HAP-1 (cell line): ENCODE measurements around the gene ADA.

Experiments used
- DNase-seq, 2 experiments: peaks; one replicate each; pipeline ENCODE4 v3.0.0-alpha.2; 2016 to 2020; ENCODE audit warnings: low spot score in 2 of 2
- H3K27me3 ChIP-seq: fragments of 250-450 bp; sonication (Bioruptor Pico); 2 replicates; pipeline ENCODE4 v1.5.1; 2020; ENCODE audit warnings: low read depth, mild to moderate bottlenecking, moderate library complexity
- H3K36me3 ChIP-seq: fragments of 250-450 bp; sonication (Bioruptor Pico); replicated peaks from 2 replicates; pipeline ENCODE4 v1.5.1; 2020; ENCODE audit warnings: mild to moderate bottlenecking
- H3K4me1 ChIP-seq: fragments of 250-450 bp; sonication (Bioruptor Pico); 2 replicates; pipeline ENCODE4 v1.5.1; 2020; ENCODE audit warnings: mild to moderate bottlenecking
- H3K4me3 ChIP-seq: fragments of 250-450 bp; sonication (Bioruptor Pico); 2 replicates; pipeline ENCODE4 v1.5.1; 2020; ENCODE audit warnings: mild to moderate bottlenecking, moderate library complexity
- H3K9me3 ChIP-seq: fragments of 250-450 bp; sonication (Bioruptor Pico); 2 replicates; pipeline ENCODE4 v1.5.1; 2020; ENCODE audit warnings: mild to moderate bottlenecking, moderate library complexity
- in situ Hi-C: fragments of 300-500 bp; cut with MboI; formaldehyde crosslinking; loops from 3 replicates; pipeline ENCODE4 v1.14.3; 2020; ENCODE audit warnings: low sequenced_read_pairs, inconsistent platforms, mixed read lengths

ADA gene

DNA sequence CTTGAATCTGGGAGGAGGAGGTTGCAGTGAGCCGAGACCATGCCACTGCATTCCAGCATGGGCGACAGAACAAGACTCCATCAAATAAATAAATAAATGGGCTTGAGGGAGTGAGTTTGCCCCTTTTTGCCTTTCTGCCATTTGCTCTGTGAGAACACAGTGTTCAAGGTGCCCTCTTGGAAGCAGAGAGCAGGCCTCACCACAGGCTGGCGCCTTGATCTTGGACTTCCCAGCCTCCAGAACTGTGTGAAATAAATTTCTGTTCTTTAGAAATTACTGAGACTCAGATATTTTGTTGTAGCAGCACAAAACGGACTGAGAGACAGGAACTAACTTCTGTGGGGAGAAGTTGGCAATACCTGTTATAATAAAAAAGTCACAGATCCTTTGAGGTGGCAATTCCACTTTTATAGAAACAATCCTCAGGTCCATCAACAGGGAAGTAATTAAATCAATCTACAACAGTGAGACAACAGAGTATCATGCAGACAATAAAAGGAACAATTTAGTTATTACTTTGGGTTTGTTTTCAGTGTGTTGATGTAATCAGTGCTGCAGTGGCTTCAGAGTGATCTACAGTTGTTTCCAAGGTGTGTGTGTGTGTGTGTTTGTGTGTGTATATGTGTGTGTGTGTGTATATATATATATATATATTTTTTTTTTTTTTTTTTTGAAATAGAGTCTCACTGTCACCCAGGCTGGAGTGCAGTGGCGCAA lies 44.6 kb downstream of the ADA start:
- Histone ChIP-seq H3K36me3 (no peaks in the 10 kb centered on the region), H3K27me3 (no peaks in the 10 kb centered on the region), H3K9me3 (no peaks in the 10 kb centered on the region), H3K4me1 (peaks cover 3% of the 10 kb centered on the region), H3K4me3 (no peak overlapping the region)
- DNase-seq: no peak
- in situ Hi-C loops: loop anchor here (5.0 to 25.0 kb wide), 2 partner anchors 220 to 495 kb away; no protein-coding TSS in a partner anchor

DNA sequence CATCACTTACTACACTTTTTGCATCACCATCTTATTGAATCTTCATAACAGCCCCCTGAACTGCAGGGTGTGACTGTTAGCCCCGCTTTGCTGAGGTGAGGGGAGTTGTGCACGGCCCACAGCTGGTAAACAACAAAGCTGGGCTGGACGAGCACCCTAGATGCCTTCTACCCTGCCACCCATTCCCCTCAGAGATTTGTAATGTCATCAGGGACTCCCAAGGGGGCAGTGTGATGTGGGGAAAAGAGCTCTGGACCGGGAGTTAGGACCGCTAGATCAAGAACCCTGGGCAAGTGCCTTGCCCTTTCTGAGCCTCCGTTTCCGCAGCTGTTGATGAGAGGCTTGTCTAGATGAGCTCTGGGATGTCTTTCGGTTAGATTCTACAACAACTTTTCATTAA lies 48.2 kb downstream of the ADA start:
- in situ Hi-C loops: loop anchor here (25.0 kb wide), 1 partner anchor 491 kb away; no protein-coding TSS in a partner anchor
- H3K4me1 ChIP-seq: no peaks in the 10 kb centered on the region
- H3K4me3 ChIP-seq: no peak overlapping the region
- DNase-seq: no peak
- H3K36me3 ChIP-seq: no peaks in the 10 kb centered on the region
- no peaks in the 10 kb centered on the region for H3K9me3 ChIP-seq
- no peaks in the 10 kb centered on the region for H3K27me3 ChIP-seq

DNA sequence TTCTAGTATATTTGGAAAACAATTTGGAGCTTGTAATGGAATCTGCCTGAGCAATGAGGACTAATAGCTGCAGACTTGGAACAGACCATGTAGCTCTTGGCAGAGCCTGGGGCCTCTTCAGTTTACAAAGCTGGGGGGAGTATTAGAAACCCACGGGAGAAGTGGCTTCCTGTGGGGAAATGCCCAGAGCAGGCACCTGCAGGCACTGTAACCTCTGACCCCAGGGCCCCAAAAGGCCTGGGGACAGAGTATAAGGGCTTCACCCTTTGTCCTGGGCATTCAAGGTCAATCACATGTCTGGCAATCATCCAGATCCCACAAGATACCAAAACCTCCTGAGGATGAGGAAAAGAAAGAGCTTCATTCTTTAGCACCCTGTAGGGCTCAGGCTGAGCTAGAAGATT lies 49.7 kb downstream of the ADA start:
- Histone ChIP-seq H3K9me3 (no peaks in the 10 kb centered on the region), H3K4me1 (no peaks in the 10 kb centered on the region), H3K36me3 (no peaks in the 10 kb centered on the region), H3K4me3 (no peak overlapping the region), H3K27me3 (no peaks in the 10 kb centered on the region)
- DNase-seq: no peak
- in situ Hi-C loops: loop anchor here (25.0 kb wide), 1 partner anchor 490 kb away; no protein-coding TSS in a partner anchor

DNA sequence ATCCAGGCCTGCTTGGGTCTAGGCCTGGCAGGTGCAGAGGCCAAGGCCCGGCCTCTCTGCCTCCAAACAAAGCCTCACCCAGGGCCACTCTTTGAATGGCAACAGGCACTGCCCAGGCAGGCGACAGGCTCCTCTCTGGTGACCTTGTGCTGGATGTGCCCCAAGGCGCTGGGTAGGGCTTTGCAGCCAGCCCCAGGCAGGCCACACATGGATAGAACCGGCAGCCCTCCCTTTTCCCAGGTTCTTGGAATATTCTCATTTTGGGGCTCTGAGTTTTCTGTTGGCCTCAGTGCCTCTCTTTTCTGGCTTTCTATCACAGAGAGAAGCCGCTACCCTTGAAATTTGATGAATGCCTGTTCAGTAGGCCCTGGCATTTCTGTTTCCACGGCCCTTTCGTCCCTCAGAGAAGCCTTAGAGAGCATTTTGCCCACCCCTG lies 50.2 kb downstream of the ADA start:
- in situ Hi-C loops: loop anchor here (25.0 kb wide), 1 partner anchor 489 kb away; no protein-coding TSS in a partner anchor
- H3K36me3 ChIP-seq: no peaks in the 10 kb centered on the region
- no peaks in the 10 kb centered on the region for H3K9me3 ChIP-seq
- no peaks in the 10 kb centered on the region for H3K27me3 ChIP-seq
- no peak for DNase-seq
- H3K4me1 ChIP-seq: no peaks in the 10 kb centered on the region
- no peak overlapping the region for H3K4me3 ChIP-seq

DNA sequence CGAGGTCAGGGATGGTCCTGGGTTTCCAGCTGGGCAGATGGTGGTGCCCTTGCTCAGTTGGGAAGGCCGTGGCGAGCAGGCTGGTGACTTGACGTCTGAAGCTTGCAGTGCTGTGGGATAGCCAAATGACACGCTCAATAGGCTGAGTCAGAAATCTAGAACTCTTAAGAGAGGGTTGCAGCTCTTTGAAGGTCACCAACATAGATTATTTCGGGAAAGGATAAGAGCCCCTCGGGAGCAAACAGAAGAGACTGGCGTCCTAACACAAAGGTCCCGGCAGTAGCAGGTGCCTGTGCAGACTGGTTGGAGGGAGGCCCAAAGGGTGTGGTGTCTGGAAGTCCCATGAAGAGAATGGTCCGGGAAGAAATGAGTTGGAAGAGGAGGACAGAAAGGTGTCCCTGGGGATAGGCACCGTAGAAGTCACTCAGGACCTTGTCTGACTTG lies 50.7 kb downstream of the ADA start:
- Histone ChIP-seq H3K4me1 (no peaks in the 10 kb centered on the region), H3K36me3 (no peaks in the 10 kb centered on the region), H3K9me3 (no peaks in the 10 kb centered on the region), H3K27me3 (no peaks in the 10 kb centered on the region), H3K4me3 (no peak overlapping the region)
- no peak for DNase-seq
- in situ Hi-C loops: loop anchor here (25.0 kb wide), 1 partner anchor 488 kb away; no protein-coding TSS in a partner anchor

DNA sequence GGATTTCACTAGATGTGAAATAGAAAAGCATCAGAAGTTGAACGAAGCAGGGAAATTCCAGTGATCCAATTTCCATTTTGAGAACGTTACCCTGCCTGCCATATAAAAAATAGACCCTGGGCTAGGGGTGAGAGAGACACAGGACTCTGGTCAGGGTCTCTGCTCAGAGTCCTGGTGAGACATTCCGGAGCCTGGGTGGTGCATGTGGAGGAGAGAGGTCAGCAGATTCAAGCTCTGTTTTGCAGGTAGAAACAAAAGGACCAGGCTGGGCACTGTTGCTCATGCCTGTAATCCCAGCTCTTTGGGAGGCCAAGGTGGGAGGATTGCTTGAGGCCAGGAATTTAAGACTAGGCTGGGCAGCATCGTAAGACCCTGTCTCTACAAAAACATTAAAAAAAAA lies 51.2 kb downstream of the ADA start:
- no peaks in the 10 kb centered on the region for H3K4me1 ChIP-seq
- H3K4me3 ChIP-seq: no peak overlapping the region
- no peaks in the 10 kb centered on the region for H3K9me3 ChIP-seq
- in situ Hi-C loops: loop anchor here (25.0 kb wide), 1 partner anchor 488 kb away; no protein-coding TSS in a partner anchor
- no peaks in the 10 kb centered on the region for H3K36me3 ChIP-seq
- DNase-seq: no peak
- H3K27me3 ChIP-seq: no peaks in the 10 kb centered on the region

DNA sequence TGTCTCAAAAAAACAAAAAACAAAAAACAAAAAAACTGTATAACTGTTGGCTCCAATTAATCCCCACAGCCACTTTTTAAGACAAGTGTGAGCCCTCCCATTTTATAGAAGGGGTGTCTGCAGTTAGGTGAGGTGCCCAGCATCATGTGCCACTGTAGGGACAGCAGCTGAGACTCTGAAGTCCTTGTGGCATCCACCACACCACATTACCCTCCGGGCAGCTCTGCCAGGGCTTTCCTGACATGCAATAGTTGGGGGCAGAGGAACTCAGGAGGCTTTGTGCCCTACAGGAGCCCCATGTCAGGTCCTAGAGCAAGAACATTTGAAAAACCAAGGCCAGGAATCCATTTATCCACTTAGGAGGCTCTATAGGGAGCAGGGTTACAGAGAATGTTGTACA lies 51.8 kb downstream of the ADA start:
- no peaks in the 10 kb centered on the region for H3K9me3 ChIP-seq
- H3K4me3 ChIP-seq: no peak overlapping the region
- DNase-seq: no peak
- H3K36me3 ChIP-seq: no peaks in the 10 kb centered on the region
- in situ Hi-C loops: loop anchor here (25.0 kb wide), 1 partner anchor 487 kb away; no protein-coding TSS in a partner anchor
- no peaks in the 10 kb centered on the region for H3K27me3 ChIP-seq
- no peaks in the 10 kb centered on the region for H3K4me1 ChIP-seq

DNA sequence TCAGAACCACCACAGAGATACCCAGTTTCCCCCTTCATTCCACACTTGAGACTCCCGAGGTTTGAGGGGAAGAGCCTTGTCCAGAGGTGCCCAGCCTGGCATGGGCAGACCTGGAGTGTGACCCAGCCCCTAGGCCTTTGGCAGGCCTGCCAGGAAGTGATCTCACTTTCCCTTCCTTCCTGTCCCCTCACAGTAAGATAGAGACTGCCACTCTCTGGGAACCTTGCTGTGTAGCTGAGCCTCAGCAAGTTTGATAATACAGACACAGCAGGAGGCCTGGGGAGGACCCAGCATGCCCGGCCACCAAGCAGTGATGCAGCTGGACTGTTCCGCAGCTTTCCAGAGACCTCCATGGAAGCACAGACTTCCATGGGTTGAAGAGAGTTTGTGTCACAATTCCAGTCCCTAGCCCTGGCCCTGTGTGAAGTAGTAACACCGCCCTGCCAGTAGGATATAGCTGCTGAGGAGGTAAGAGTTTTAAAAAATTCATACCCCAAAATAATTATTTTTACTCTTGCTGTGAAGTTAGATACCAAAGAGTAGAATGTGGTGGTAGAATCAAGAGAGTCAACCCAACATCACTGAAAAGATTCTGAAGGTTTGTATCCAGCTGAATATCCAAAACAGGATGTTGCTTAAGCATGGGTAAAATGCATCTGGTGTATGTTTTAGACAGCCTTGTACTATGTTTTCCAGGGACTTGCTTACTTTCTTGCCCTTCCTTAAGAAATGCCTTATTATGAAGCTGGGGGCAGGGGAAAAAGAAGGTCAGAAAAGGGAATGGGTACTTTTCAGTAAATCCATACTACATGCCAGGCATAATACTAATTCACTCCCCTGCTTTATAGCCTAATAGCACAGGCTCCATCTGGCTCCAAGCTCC lies 52.8 kb downstream of the ADA start:
- in situ Hi-C loops: no loop called here
- no peaks in the 10 kb centered on the region for H3K27me3 ChIP-seq
- H3K36me3 ChIP-seq: no peaks in the 10 kb centered on the region
- H3K4me3 ChIP-seq: no peak overlapping the region
- H3K9me3 ChIP-seq: no peaks in the 10 kb centered on the region
- no peaks in the 10 kb centered on the region for H3K4me1 ChIP-seq
- no peak for DNase-seq

DNA sequence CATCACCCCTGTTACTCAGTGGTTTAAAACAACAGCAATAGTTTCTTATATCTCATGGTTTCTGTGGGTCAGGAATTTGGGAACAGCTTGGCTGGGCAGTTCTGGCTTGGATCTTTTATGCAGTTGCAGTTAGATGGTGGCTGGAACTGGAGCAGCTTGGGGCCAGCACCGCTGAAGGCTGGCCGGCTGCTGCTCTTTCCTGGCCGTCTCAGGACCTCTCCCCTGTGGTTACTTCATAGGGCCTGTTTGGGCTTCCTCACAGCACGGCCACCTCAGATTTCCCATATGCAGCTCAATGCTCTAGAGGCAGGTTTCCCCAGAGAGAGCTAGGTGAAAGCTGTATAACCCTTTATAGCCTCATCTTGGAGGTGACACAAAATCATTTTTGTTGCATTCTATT lies 53.6 kb downstream of the ADA start:
- DNase-seq: no peak
- Histone ChIP-seq H3K9me3 (no peaks in the 10 kb centered on the region), H3K4me3 (no peak overlapping the region), H3K36me3 (no peaks in the 10 kb centered on the region), H3K4me1 (no peaks in the 10 kb centered on the region), H3K27me3 (no peaks in the 10 kb centered on the region)
- in situ Hi-C loops: no loop called here

DNA sequence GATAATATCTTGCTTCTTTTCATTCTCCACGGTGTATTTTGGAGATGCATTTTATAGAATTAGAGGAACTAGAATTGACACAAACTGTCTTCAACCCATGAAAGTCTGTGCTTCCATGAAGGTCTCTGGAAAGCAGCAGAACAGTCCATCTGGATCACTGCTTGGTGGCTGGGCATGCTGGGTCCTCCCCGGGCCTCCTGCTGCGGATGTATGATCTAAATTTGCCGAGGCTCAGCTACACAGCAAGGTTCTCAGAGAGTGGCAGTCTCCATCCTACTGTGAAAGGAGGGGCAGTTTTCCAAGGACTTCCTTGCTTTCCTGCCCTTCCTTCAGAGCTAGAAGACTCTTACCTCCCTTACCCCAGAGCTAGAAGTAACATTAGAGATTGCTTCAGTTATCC lies 54.0 kb downstream of the ADA start:
- H3K4me1 ChIP-seq: no peaks in the 10 kb centered on the region
- no peaks in the 10 kb centered on the region for H3K27me3 ChIP-seq
- no peaks in the 10 kb centered on the region for H3K9me3 ChIP-seq
- DNase-seq: no peak
- in situ Hi-C loops: no loop called here
- no peaks in the 10 kb centered on the region for H3K36me3 ChIP-seq
- no peak overlapping the region for H3K4me3 ChIP-seq

DNA sequence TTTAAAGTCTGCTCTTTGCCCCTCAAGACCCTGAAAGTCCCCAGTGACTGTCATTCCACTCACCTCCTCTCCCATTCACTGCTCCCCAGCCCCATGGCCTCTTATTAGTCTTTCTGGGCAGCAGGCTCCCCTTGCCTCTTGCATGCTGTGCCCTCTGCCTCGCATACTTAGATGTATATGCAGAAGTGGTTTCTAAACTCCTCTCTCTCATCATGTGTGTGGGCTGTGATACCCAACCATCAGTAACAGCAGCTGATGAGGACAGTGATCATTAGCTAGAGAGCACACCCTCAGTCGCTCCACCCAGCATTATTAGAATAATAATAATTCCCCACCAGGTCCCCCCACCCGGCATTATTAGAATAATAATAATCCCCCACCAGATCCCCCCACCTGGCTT lies 54.6 kb downstream of the ADA start:
- no peak overlapping the region for H3K4me3 ChIP-seq
- H3K4me1 ChIP-seq: no peaks in the 10 kb centered on the region
- DNase-seq: no peak
- in situ Hi-C loops: no loop called here
- no peaks in the 10 kb centered on the region for H3K27me3 ChIP-seq
- H3K36me3 ChIP-seq: no peaks in the 10 kb centered on the region
- no peaks in the 10 kb centered on the region for H3K9me3 ChIP-seq

DNA sequence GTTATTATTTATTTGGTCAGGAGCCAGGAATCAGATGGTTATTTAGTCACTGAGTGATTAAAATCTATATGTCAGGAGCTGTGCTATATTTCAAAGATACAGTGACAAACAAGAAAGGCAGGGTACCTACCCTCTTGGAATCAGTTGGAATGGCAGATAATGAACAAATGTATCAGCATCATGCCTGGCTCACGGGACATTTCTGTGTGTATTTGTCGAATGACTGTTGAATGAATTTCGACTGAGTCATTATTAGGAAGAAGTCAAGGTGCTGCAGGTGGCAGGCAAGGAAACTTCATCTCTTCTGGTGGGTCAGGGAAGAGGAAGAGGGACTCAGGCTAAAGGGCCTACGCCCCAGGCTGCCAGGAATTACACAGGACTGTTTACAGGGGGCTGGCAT lies 55.5 kb downstream of the ADA start:
- in situ Hi-C loops: no loop called here
- Histone ChIP-seq H3K4me3 (no peak overlapping the region), H3K27me3 (no peaks in the 10 kb centered on the region), H3K9me3 (no peaks in the 10 kb centered on the region), H3K36me3 (no peaks in the 10 kb centered on the region), H3K4me1 (no peaks in the 10 kb centered on the region)
- DNase-seq: no peak

DNA sequence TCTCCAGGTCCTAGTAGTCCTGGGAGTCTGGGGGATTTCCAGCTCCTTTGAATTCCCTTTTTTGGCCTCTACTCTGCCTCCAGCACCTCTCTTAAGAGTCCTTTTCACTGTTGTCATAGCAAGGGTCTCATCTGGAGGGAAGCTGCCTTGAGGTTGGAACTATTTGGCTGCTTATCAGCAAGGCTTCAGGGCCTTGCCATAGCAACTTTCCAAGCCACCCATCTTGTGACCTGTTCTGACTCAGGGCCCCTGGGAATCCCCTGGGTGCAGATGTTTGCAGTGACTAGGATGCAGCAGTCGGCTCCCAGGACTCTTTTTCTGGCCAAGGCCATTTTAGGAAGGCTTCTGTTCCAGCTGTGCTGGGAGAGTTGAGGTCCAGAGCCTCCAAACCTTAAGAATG lies 56.8 kb downstream of the ADA start:
- no peak overlapping the region for H3K4me3 ChIP-seq
- H3K27me3 ChIP-seq: no peaks in the 10 kb centered on the region
- no peaks in the 10 kb centered on the region for H3K36me3 ChIP-seq
- H3K4me1 ChIP-seq: no peaks in the 10 kb centered on the region
- H3K9me3 ChIP-seq: no peaks in the 10 kb centered on the region
- in situ Hi-C loops: no loop called here
- DNase-seq: no peak

DNA sequence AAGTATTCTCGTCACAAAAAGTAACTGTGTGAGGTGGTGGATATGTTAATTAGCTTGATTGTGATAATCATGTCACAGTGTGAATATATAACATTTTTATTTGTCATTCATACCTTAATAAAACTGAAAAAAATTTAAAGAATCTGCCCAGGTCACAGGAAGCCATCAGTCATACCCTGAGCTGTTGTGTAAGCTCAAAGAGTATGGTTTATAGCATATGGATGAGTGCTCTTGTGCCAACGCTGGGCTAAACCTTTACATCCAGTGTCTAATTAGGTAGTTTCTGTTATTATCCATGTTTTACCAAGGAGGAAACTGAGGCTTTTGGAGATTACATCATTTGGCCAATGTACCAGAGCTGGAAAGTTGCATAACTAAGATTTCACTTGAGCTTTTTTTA lies 57.7 kb downstream of the ADA start:
- no peak for DNase-seq
- Histone ChIP-seq H3K36me3 (no peaks in the 10 kb centered on the region), H3K27me3 (no peaks in the 10 kb centered on the region), H3K9me3 (no peaks in the 10 kb centered on the region), H3K4me3 (no peak overlapping the region), H3K4me1 (no peaks in the 10 kb centered on the region)
- in situ Hi-C loops: no loop called here
